Astrocyte (in vitro differentiated cells and primary cell): ENCODE data around the gene INHBB. TPM values are rescaled to one million over a fixed set of nuclear protein-coding genes. Genes with fewer than 3 reads are reported as not detected.

Experiments
- DNase-seq: peaks from one replicate; pipeline ENCODE4 v3.0.0-alpha.2; 2010; ENCODE audit warnings: low read depth
- FAIRE-seq: peaks from 2 replicates; lab custom pipeline; 2011; peaks lifted over from hg19 to GRCh38; lab: Jason Lieb, UNC
- H2AFZ ChIP-seq: 2 replicates; pipeline ENCODE4 v1.6.0; 2012; ENCODE audit warnings: low read depth, low read length, inconsistent platforms
- H3K27ac ChIP-seq: 2 replicates; pipeline ENCODE4 v1.5.1; 2011; ENCODE audit warnings: low read depth, low read length, inconsistent platforms
- H3K27me3 ChIP-seq: 2 replicates; pipeline ENCODE4 v1.6.0; 2011; ENCODE audit warnings: low read length, inconsistent platforms; ENCODE audit not compliant: insufficient read depth
- H3K36me3 ChIP-seq: 2 replicates; pipeline ENCODE4 v1.5.1; 2011; ENCODE audit warnings: low read length, inconsistent platforms; ENCODE audit not compliant: insufficient read depth
- H3K4me1 ChIP-seq: 2 replicates; pipeline ENCODE4 v1.5.1; 2011; ENCODE audit warnings: low read length, inconsistent platforms; ENCODE audit not compliant: insufficient read depth
- H3K4me2 ChIP-seq: 2 replicates; pipeline ENCODE4 v1.6.0; 2012; ENCODE audit warnings: low read length, inconsistent platforms
- H3K4me3 ChIP-seq: 2 replicates; pipeline ENCODE4 v1.5.1; 2011; ENCODE audit warnings: low read depth, mild to moderate bottlenecking, low read length, inconsistent platforms; ENCODE audit not compliant: insufficient read depth
- H3K79me2 ChIP-seq: 2 replicates; pipeline ENCODE4 v1.6.0; 2012; ENCODE audit warnings: mild to moderate bottlenecking, low read length, inconsistent platforms; ENCODE audit not compliant: insufficient read depth
- H3K9ac ChIP-seq: 2 replicates; pipeline ENCODE4 v1.6.0; 2012; ENCODE audit warnings: mild to moderate bottlenecking, low read length, inconsistent platforms
- H3K9me3 ChIP-seq: 2 replicates; pipeline ENCODE4 v1.5.1; 2012; ENCODE audit warnings: low read depth, mild to moderate bottlenecking, low read length, inconsistent platforms; ENCODE audit not compliant: insufficient read depth
- H4K20me1 ChIP-seq: 2 replicates; pipeline ENCODE4 v1.6.0; 2012; ENCODE audit warnings: low read length, inconsistent platforms; ENCODE audit not compliant: insufficient read depth
- H3K27ac Mint-ChIP-seq: one replicate; pipeline ENCODE4 v1.8.0; 2021; ENCODE audit warnings: mild to moderate bottlenecking, mixed read lengths; ENCODE audit not compliant: unreplicated experiment
- H3K27me3 Mint-ChIP-seq: one replicate; pipeline ENCODE4 v1.8.0; 2021; ENCODE audit warnings: low read depth, mixed read lengths; ENCODE audit not compliant: unreplicated experiment
- H3K36me3 Mint-ChIP-seq: one replicate; pipeline ENCODE4 v1.8.0; 2021; ENCODE audit warnings: low read depth, mixed read lengths; ENCODE audit not compliant: unreplicated experiment
- H3K4me1 Mint-ChIP-seq: one replicate; pipeline ENCODE4 v1.8.0; 2021; ENCODE audit warnings: low read depth, mixed read lengths; ENCODE audit not compliant: unreplicated experiment
- H3K4me3 Mint-ChIP-seq: one replicate; pipeline ENCODE4 v1.8.0; 2021; ENCODE audit warnings: mild to moderate bottlenecking, moderate library complexity, mixed read lengths; ENCODE audit not compliant: unreplicated experiment
- H3K9me3 Mint-ChIP-seq: one replicate; pipeline ENCODE4 v1.8.0; 2021; ENCODE audit warnings: mild to moderate bottlenecking, mixed read lengths; ENCODE audit not compliant: unreplicated experiment
- CTCF ChIP-seq: IDR thresholded peaks from 2 replicates; pipeline ENCODE4 v1.5.1; 2011; ENCODE audit warnings: low read depth, mild to moderate bottlenecking, inconsistent platforms, low read length, moderate library complexity; ENCODE audit not compliant: insufficient read depth
- EZH2 ChIP-seq: IDR thresholded peaks from 2 replicates; pipeline ENCODE4 v1.6.1; 2012; ENCODE audit warnings: mild to moderate bottlenecking, low read length, inconsistent platforms; ENCODE audit not compliant: insufficient read depth
- total RNA-seq: library from RNA; stranded (reverse); gene quantifications from 2 replicates; pipeline ENCODE4 v1.2.1, GENCODE V29; 2021

INHBB gene
- total RNA-seq, 1 donor from 2014 or later: 7.1 TPM

DNA sequence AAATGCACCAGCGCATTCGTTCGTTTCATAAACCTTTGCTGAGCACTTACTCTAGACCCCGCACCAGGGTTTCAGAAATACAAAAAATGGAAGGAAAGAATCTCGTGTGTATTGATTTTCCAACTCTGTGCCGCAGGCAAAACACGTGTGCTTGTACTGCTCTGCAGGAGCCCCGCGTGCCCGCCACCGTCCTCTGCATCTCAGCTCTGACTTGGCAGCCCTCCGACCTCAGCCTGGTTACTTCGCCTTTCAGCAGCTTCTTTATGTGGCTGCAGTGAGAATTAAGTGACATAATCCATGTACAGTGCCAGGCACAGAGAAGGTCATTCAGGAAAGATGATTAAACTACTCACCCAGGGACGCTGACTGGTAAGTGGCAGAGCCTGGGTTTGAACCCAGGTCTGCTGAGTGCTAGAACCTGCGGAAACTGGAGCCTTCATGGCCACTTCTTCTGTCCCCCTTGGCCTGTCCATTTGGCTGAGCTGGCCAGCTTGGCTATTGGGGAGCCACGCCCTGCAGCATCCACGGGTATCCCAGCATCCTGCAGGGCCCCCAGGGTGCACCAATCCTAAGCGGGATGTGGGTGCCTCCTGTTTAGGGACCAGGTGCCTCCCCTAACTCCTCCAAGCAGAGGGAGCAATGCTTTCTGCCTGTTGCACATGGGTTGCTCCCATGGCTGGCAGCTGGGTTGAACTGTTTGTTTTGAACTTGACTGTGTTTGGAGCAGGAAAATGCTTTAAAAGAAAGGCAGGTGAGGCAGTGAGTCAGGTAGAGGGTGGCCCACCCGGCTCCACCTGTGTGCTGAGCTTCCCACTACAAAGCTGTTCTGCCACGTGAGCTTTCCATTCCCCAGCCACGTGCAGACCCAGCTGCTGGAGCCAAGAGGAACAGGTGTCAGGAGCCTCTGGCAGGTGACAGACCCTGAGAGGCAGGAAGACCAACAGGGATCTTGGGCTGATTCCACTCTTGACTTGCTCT, 34.3 kb downstream of the INHBB start:
- DNase-seq: no peak
- no peak overlapping the region for H3K27ac ChIP-seq
- Mint-ChIP-seq H3K4me1 (peaks cover 1% of the 10 kb centered on the region), H3K9me3 (no peaks in the 10 kb centered on the region), H3K36me3 (no peaks in the 10 kb centered on the region), H3K4me3 (no peak overlapping the region), H3K27ac (no peak overlapping the region), H3K27me3 (peaks cover 69% of the 10 kb centered on the region)
- no peak overlapping the region for H3K9ac ChIP-seq
- H3K4me2 ChIP-seq: no peak overlapping the region
- H2AFZ ChIP-seq: no peak overlapping the region
- no peaks in the 10 kb centered on the region for H3K9me3 ChIP-seq
- no peaks in the 10 kb centered on the region for H3K36me3 ChIP-seq
- no peaks in the 10 kb centered on the region for H4K20me1 ChIP-seq
- no peak overlapping the region for H3K4me3 ChIP-seq
- TF ChIP-seq CTCF (no peak), EZH2 (no peak)
- no peaks in the 10 kb centered on the region for H3K79me2 ChIP-seq
- no peak for FAIRE-seq
- H3K27me3 ChIP-seq: peaks cover 28% of the 10 kb centered on the region
- H3K4me1 ChIP-seq: no peaks in the 10 kb centered on the region

GRCh38 chr2:120381192-120381591, 35.3 kb downstream of the INHBB start:
- no peaks in the 10 kb centered on the region for H4K20me1 ChIP-seq
- H3K4me3 ChIP-seq: no peak overlapping the region
- H3K27ac ChIP-seq: no peak overlapping the region
- H3K9me3 ChIP-seq: no peaks in the 10 kb centered on the region
- H3K9ac ChIP-seq: no peak overlapping the region
- H3K27me3 Mint-ChIP-seq: peaks cover 76% of the 10 kb centered on the region
- no peak overlapping the region for H3K4me2 ChIP-seq
- no peak for TF ChIP-seq CTCF
- no peak for TF ChIP-seq EZH2
- H3K27me3 ChIP-seq: peaks cover 28% of the 10 kb centered on the region
- peaks cover 1% of the 10 kb centered on the region for H3K4me1 Mint-ChIP-seq
- H3K79me2 ChIP-seq: no peaks in the 10 kb centered on the region
- H3K36me3 Mint-ChIP-seq: no peaks in the 10 kb centered on the region
- H3K9me3 Mint-ChIP-seq: no peaks in the 10 kb centered on the region
- DNase-seq: no peak
- H3K4me1 ChIP-seq: no peaks in the 10 kb centered on the region
- no peak overlapping the region for H3K4me3 Mint-ChIP-seq
- no peaks in the 10 kb centered on the region for H3K36me3 ChIP-seq
- no peak overlapping the region for H2AFZ ChIP-seq
- no peak for FAIRE-seq
- no peak overlapping the region for H3K27ac Mint-ChIP-seq

DNA sequence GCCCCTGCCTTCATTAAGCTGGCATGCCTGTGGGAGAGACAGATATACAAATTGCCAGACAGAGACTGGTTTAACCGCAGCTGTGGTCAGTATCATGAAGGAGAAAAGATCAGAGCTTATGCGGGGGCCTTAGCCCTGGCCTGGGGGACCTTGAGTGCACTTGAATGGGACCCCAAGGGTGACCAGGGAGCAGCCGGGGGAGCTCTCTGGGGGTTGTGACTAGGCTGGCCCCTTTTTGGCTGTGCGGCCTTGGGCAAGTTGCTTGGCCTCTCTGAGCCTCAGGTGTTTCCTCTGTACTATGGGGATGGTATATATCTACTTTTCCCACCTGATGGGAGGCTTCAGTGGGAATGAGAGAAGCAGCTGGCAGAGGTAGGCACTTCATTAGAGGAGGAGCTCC, 35.7 kb downstream of the INHBB start:
- Histone ChIP-seq H3K27ac (no peak overlapping the region), H3K79me2 (no peaks in the 10 kb centered on the region), H2AFZ (no peak overlapping the region), H4K20me1 (no peaks in the 10 kb centered on the region), H3K4me1 (no peaks in the 10 kb centered on the region), H3K27me3 (peaks cover 28% of the 10 kb centered on the region), H3K4me2 (no peak overlapping the region), H3K9me3 (no peaks in the 10 kb centered on the region), H3K4me3 (no peak overlapping the region), H3K9ac (no peak overlapping the region), H3K36me3 (no peaks in the 10 kb centered on the region)
- Mint-ChIP-seq H3K27ac (no peak overlapping the region), H3K4me1 (no peaks in the 10 kb centered on the region), H3K4me3 (no peak overlapping the region), H3K9me3 (no peaks in the 10 kb centered on the region), H3K36me3 (no peaks in the 10 kb centered on the region), H3K27me3 (peaks cover 72% of the 10 kb centered on the region)
- DNase-seq: no peak
- TF ChIP-seq EZH2: no peak
- no peak for TF ChIP-seq CTCF
- no peak for FAIRE-seq
